HUES48 (cell line): ENCODE data around the gene MS4A8.
"Not testable (repeated sequence)": the region's sequence is repeated elsewhere in the genome, so short reads cannot be mapped to it uniquely, and the experiment has no call there.

Experiments
- H3K27ac ChIP-seq: one replicate; pipeline ENCODE4 v1.7.0; 2013; ENCODE audit warnings: low read depth, low read length, inconsistent platforms
- H3K27me3 ChIP-seq: 2 replicates; pipeline ENCODE4 v1.6.1; 2013; ENCODE audit warnings: mild to moderate bottlenecking, low read length; ENCODE audit not compliant: control insufficient read depth, insufficient read depth
- H3K36me3 ChIP-seq: 2 replicates; pipeline ENCODE4 v1.6.1; 2013; ENCODE audit warnings: low read length; ENCODE audit not compliant: control insufficient read depth, insufficient read depth
- H3K4me1 ChIP-seq: 2 replicates; pipeline ENCODE4 v1.6.1; 2013; ENCODE audit warnings: mild to moderate bottlenecking, low read length; ENCODE audit not compliant: control insufficient read depth, insufficient read depth
- H3K4me3 ChIP-seq: 2 replicates; pipeline ENCODE4 v1.5.1; 2013; ENCODE audit warnings: mild to moderate bottlenecking, low read depth, low read length
- H3K9ac ChIP-seq: 2 replicates; pipeline ENCODE4 v1.6.1; 2013; ENCODE audit warnings: mild to moderate bottlenecking, low read depth, low read length, moderate library complexity
- H3K9me3 ChIP-seq: 2 replicates; pipeline ENCODE4 v1.6.1; 2013; ENCODE audit warnings: low read length; ENCODE audit not compliant: control insufficient read depth, insufficient read depth

MS4A8 gene

GRCh38 chr11:60748821-60749220, 49.4 kb downstream of the MS4A8 start:
- H3K4me1 ChIP-seq = peaks cover 2% of the 10 kb centered on the region; the same call in 1 of the 2 replicates
- no peak overlapping the region for H3K9ac ChIP-seq
- peaks cover 13% of the 10 kb centered on the region; the same call in 1 of the 2 replicates for H3K9me3 ChIP-seq
- no peak overlapping the region for H3K4me3 ChIP-seq
- H3K36me3 ChIP-seq = no peaks in the 10 kb centered on the region
- no peaks in the 10 kb centered on the region for H3K27me3 ChIP-seq
- no peak overlapping the region for H3K27ac ChIP-seq

GRCh38 chr11:60750911-60751310, 51.5 kb downstream of the MS4A8 start:
- H3K4me3 ChIP-seq = no peak overlapping the region
- no peaks in the 10 kb centered on the region for H3K27me3 ChIP-seq
- H3K9me3 ChIP-seq = peaks cover 7% of the 10 kb centered on the region; the same call in 1 of the 2 replicates

GRCh38 chr11:60753309-60753708, 53.9 kb downstream of the MS4A8 start:
- Histone ChIP-seq H3K36me3 (no peaks in the 10 kb centered on the region), H3K4me1 (no peaks in the 10 kb centered on the region), H3K4me3 (no peak overlapping the region), H3K27ac (no peak overlapping the region), H3K9ac (no peak overlapping the region), H3K9me3 (no peaks in the 10 kb centered on the region), H3K27me3 (no peaks in the 10 kb centered on the region)

More at GRCh38 chr11:60750911-60751310, 51.5 kb downstream of the MS4A8 start:
- H3K27ac ChIP-seq = no peak overlapping the region
- H3K9ac ChIP-seq = no peak overlapping the region
- no peaks in the 10 kb centered on the region for H3K36me3 ChIP-seq
- no peaks in the 10 kb centered on the region for H3K4me1 ChIP-seq

- Histone ChIP-seq H3K9me3 (no peaks in the 10 kb centered on the region), H3K36me3 (no peaks in the 10 kb centered on the region), H3K27ac (no peak overlapping the region), H3K4me1 (no peaks in the 10 kb centered on the region), H3K4me3 (no peak overlapping the region), H3K9ac (no peak overlapping the region), H3K27me3 (no peaks in the 10 kb centered on the region)
These were observed 55.5 kb downstream of the MS4A8 start for GRCh38 chr11:60754887-60755286.

GRCh38 chr11:60756307-60757032, 57.1 kb downstream of the MS4A8 start, which contains the start of gene MS4A15:
MS4A15 (plus strand) TSS chr11:60756867; CDS start chr11:60763734, 6,867 bp downstream.
- Histone ChIP-seq H3K27ac (no peak within 1 kb of the TSS), H3K27me3 (no peaks in the 10 kb centered on the region), H3K4me1 (no peaks in the 10 kb centered on the region), H3K4me3 (no peak within 1 kb of the TSS), H3K36me3 (no peaks in the 10 kb centered on the region), H3K9ac (no peak within 1 kb of the TSS), H3K9me3 (no peaks in the 10 kb centered on the region)

- no peak overlapping the region for H3K4me3 ChIP-seq
- no peaks in the 10 kb centered on the region for H3K9me3 ChIP-seq
- H3K4me1 ChIP-seq = no peaks in the 10 kb centered on the region
- H3K27ac ChIP-seq = no peak overlapping the region
- H3K36me3 ChIP-seq = no peaks in the 10 kb centered on the region
- no peaks in the 10 kb centered on the region for H3K27me3 ChIP-seq
- H3K9ac ChIP-seq = no peak overlapping the region
These were observed 57.9 kb downstream of the MS4A8 start for GRCh38 chr11:60757231-60757800.

- not testable (repeated sequence) for H3K4me3 ChIP-seq, H3K4me1 ChIP-seq, H3K36me3 ChIP-seq, H3K27me3 ChIP-seq, H3K9ac ChIP-seq, H3K27ac ChIP-seq, H3K9me3 ChIP-seq
These were observed 59.3 kb downstream of the MS4A8 start for GRCh38 chr11:60758671-60759070.

- not testable (repeated sequence) for H3K27ac ChIP-seq, H3K9me3 ChIP-seq, H3K4me3 ChIP-seq, H3K36me3 ChIP-seq, H3K27me3 ChIP-seq, H3K4me1 ChIP-seq, H3K9ac ChIP-seq
These were observed 60.2 kb downstream of the MS4A8 start for GRCh38 chr11:60759438-60760225.

- no peaks in the 10 kb centered on the region; the same call in 1 of the 2 replicates for H3K4me1 ChIP-seq
- H3K9me3 ChIP-seq = no peaks in the 10 kb centered on the region; the same call in 1 of the 2 replicates
- H3K4me3 ChIP-seq = no peak overlapping the region
- no peak overlapping the region for H3K27ac ChIP-seq
- no peak overlapping the region for H3K9ac ChIP-seq
- no peaks in the 10 kb centered on the region for H3K36me3 ChIP-seq
- no peaks in the 10 kb centered on the region for H3K27me3 ChIP-seq
These were observed 62.2 kb downstream of the MS4A8 start for GRCh38 chr11:60761436-60762190.

- H3K27me3 ChIP-seq = peaks cover 2% of the 10 kb centered on the region; the same call in 1 of the 2 replicates
- H3K36me3 ChIP-seq = no peaks in the 10 kb centered on the region
- H3K9me3 ChIP-seq = no peaks in the 10 kb centered on the region; the same call in 1 of the 2 replicates
- no peak overlapping the region for H3K4me3 ChIP-seq
- H3K9ac ChIP-seq = no peak overlapping the region
- H3K4me1 ChIP-seq = no peaks in the 10 kb centered on the region; the same call in 1 of the 2 replicates
- no peak overlapping the region for H3K27ac ChIP-seq
These were observed 63.7 kb downstream of the MS4A8 start for GRCh38 chr11:60762851-60763691.
